ENCODE measurements around the gene ST6GALNAC4. TPM values are rescaled to one million over a fixed set of nuclear protein-coding genes. Genes with fewer than 3 reads are reported as not detected.

ST6GALNAC4 gene
- total and polyA plus RNA-seq, 4 donors, result 24.6 to 96.2 (median 55.0) TPM

DNA sequence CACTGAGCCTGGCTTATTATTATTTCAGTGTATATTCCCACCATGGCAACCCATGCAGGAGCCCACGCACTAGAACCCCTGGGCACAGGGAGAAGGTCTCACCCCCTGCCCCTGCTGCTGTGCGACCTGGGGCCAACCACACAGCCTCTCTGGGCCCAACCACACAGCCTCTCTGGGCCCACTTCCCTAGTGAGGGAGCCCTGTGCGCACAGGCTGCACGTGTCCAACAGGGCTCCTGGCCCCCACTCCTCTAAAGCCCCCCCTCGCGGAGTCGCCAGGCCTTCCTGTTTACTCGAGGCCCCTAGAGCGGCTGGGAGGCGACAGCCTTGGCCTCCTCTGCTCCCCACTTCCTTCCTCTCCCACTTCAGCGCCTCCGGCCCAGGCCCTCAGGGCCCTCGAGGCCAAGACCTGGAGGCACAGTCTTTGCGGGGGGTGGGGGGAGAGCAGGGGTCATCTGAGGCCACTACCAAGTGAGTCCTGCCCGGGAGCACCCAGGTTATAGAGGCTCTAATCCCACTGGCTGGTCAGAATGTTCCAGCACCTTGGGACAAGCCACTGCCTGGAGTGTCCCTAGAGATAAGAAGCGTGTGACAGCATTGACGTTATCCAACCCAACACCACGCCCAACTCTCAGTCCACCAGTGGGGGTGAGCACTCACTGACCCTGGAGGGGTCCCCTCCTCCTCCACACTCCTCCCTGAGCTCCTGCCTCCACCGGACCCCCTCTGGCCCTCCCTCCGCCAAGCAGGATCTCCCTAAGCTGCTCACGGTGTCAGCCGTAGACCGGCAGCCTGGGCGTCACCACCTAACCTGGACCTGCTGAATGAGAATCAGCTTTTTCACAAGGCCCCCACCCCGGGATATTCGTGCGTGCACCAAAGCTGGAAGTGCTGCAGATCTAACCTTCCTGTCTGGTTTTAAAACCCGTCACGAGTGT, 54.5 kb downstream of the ST6GALNAC4 start:
- peak; percentile 76 to 91 (median 77) for DNase-seq
- Histone ChIP-seq H3K27ac (ENCODE audit: low read depth in 1 of 2, low read length in 1 of 2) (peak overlapping the region; percentile 64 to 77), H3K4me1 (ENCODE audit: control insufficient read depth in 5 of 5, insufficient read depth in 5 of 5, low read length in 5 of 5) (peaks cover 3 to 37% (median 28%) of the 10 kb centered on the region in 5 donors), H3K27me3 (ENCODE audit: control insufficient read depth in 3 of 3, insufficient read depth in 3 of 3, low read length in 2 of 3) (no peaks in the 10 kb centered on the region), H3K9me3 (ENCODE audit: control insufficient read depth in 4 of 4, insufficient read depth in 3 of 4, low read length in 3 of 4) (no peaks in the 10 kb centered on the region), H3K36me3 (ENCODE audit: control insufficient read depth in 4 of 4, insufficient read depth in 4 of 4, low read length in 4 of 4) (peaks cover 0 to 4% (median 0%) of the 10 kb centered on the region in 4 donors), H3K9ac (ENCODE audit: insufficient read depth in 1 of 2, low read length in 2 of 2) (peak overlapping the region in 1 of 2 donors; percentile 8), H3K4me3 (no peak overlapping the region)
- 9 to 18% methylated on average over 29 of the region's 29 CpGs for WGBS, 2 donors
- no peak for TF ChIP-seq CTCF (IDR thresholded peaks at IDR 0.05; ENCODE audit: control extremely low read depth, extremely low read depth)
- peak; percentile 61 for ATAC-seq (ENCODE audit: insufficient read depth, low FRiP score)

DNA sequence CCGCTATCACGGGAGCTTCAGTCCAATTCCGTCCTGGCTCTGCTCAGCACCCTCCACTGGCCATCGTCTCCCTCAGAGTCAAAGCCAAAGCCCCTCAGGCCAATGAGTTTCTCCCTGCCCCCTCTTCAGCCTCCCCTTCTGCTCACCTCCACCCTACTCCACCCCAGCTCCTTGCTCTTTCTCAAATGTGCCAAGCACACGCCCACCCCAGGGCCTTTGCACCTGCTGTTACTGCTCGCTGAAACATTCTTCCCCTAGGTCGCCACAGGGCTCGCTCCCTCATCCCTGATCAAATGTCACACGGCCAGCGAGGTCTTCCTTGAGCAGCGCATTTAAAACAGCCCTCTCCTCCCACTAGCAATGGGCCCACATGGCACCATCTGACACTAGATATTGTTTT, 56.1 kb downstream of the ST6GALNAC4 start:
- Histone ChIP-seq H3K4me3 (no peak overlapping the region), H3K4me1 (ENCODE audit: control insufficient read depth in 5 of 5, insufficient read depth in 5 of 5, low read length in 5 of 5) (peaks cover 3 to 44% (median 25%) of the 10 kb centered on the region in 5 donors), H3K36me3 (ENCODE audit: control insufficient read depth in 4 of 4, insufficient read depth in 4 of 4, low read length in 4 of 4) (peaks cover 0 to 2% (median 0%) of the 10 kb centered on the region in 4 donors), H3K27me3 (ENCODE audit: control insufficient read depth in 3 of 3, insufficient read depth in 3 of 3, low read length in 2 of 3) (no peaks in the 10 kb centered on the region), H3K9me3 (ENCODE audit: control insufficient read depth in 4 of 4, insufficient read depth in 3 of 4, low read length in 3 of 4) (no peaks in the 10 kb centered on the region), H3K9ac (ENCODE audit: insufficient read depth in 1 of 2, low read length in 2 of 2) (no peak overlapping the region), H3K27ac (ENCODE audit: low read depth in 1 of 2, low read length in 1 of 2) (peak overlapping the region; percentile 22 to 41)
- WGBS, 2 donors, result 94% methylated on average over 11 of the region's 11 CpGs
- TF ChIP-seq CTCF (IDR thresholded peaks at IDR 0.05; ENCODE audit: control extremely low read depth, extremely low read depth), result no peak
- no peak for ATAC-seq (ENCODE audit: insufficient read depth, low FRiP score)
- no peak for DNase-seq

GRCh38 chr9:127860260-127860659, 56.6 kb downstream of the ST6GALNAC4 start:
- WGBS, 2 donors, result 76 to 86% methylated on average over 8 of the region's 8 CpGs
- no peak overlapping the region for H3K9ac ChIP-seq (ENCODE audit: insufficient read depth in 1 of 2, low read length in 2 of 2)
- H3K9me3 ChIP-seq (ENCODE audit: control insufficient read depth in 4 of 4, insufficient read depth in 3 of 4, low read length in 3 of 4), result no peaks in the 10 kb centered on the region
- no peak overlapping the region for H3K4me3 ChIP-seq
- no peaks in the 10 kb centered on the region for H3K27me3 ChIP-seq (ENCODE audit: control insufficient read depth in 3 of 3, insufficient read depth in 3 of 3, low read length in 2 of 3)
- DNase-seq (no peak), ATAC-seq (ENCODE audit: insufficient read depth, low FRiP score) (no peak)
- peak overlapping the region in 1 of 2 donors; percentile 22 for H3K27ac ChIP-seq (ENCODE audit: low read depth in 1 of 2, low read length in 1 of 2)
- no peaks in the 10 kb centered on the region for H3K36me3 ChIP-seq (ENCODE audit: control insufficient read depth in 4 of 4, insufficient read depth in 4 of 4, low read length in 4 of 4)
- TF ChIP-seq CTCF (IDR thresholded peaks at IDR 0.05; ENCODE audit: control extremely low read depth, extremely low read depth), result no peak
- H3K4me1 ChIP-seq (ENCODE audit: control insufficient read depth in 5 of 5, insufficient read depth in 5 of 5, low read length in 5 of 5), result peaks cover 3 to 47% (median 23%) of the 10 kb centered on the region in 5 donors

All from lung (tissue), 12 donors.